HG03575 (cell line): ENCODE data around the gene POT1.

ENCODE experiments used
- ATAC-seq: cut with Tn5 transposase; IDR thresholded peaks from one replicate; pipeline ENCODE4 v1.9.1; 2021; ENCODE audit not compliant: unreplicated experiment, insufficient number of reproducible peaks, low FRiP score; ENCODE audit errors: extremely low read depth

Gene POT1

DNA sequence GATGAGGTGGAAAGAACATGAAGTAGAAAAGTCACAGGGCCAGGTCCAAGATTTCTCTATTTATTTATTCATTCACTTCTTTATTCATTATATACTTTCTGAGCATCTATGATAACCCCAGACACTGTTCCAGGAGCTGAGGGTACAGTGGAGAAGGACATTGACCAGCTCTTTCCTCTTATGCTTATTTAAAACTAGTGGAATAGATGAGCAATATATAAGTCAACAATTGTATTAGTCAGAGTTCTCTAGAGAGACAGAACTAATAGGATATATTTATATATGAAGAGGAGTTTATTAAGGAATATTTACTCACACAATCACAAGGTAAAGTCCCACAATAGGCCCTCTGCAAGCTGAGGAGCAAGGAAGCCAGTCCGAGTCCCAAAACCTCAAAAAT, 149.0 kb downstream of the POT1 start:
- ATAC-seq, result no peak

DNA sequence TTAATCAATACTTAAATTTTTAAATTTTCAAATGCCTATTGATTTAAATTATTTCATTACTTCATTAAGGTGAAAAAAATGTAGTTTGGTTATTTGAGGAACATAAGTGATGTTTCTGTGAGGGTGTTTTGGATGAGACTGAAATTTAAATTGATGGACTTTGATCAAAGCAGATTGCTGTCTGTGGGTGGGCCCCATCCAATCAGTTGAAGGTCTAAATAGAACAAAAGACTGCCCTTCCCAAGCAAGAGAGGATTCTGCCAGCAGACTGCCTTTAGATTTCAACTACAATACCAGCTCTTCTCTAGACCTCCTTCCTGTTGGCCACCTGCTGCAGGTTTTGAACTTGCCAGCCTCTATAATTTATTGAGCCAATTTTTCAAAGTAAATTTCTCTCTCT, 149.6 kb downstream of the POT1 start:
- no peak for ATAC-seq

DNA sequence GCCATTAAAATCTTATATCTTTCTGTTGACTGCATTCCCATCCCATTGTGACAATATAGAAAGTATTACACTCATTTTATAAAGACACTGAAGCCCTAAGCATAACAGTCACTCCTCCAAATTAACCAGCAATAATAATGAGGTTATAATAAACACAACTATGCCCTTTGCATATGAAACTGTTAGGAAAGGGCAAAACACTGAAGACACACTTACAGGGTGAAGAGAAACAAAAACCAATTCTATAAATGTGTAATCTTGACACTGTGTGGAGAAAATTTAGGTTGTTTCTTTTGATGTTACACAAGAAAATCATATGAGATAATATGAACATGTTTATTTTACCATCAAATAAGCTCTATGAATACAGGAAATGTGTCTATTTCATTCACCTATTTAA, 150.0 kb downstream of the POT1 start:
- no peak for ATAC-seq

DNA sequence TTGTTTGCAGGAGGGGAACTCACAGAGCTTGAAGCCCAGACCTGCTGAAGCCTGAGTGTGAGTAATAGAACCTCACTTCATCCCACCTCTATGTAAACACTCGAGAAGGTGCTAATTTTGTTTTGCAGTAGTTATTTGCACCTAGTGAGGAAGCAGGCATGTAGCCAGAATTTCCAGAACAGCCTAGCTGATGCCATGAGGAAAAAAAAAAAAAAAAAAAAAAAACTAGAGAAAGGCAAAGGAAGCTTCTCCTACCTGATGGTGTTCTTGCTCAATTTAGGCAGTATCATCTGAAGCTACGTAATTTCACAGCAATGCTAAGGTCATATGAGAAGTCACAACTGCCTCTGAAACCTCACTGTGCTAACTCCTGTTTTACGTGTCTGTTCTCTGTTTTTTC, 150.4 kb downstream of the POT1 start:
- no peak for ATAC-seq

DNA sequence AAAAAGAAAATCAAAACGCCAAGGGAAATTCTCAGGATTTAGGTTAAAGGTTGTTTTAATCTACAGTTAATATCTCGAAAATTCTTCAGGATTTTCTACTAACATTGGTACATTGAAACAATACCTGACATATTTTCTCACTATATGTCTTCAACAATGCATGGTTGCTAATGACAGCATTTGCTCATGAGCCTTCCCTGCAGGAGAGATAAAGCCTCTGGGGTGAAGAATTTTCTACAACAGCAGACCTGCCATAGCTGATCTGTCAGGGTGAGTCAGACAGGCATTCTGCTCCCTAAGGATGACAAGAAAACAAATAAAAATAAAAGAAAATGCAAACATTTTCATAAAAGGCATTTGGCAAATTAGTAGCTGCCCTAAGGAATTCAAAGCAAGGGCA, 152.4 kb downstream of the POT1 start:
- ATAC-seq, result no peak

DNA sequence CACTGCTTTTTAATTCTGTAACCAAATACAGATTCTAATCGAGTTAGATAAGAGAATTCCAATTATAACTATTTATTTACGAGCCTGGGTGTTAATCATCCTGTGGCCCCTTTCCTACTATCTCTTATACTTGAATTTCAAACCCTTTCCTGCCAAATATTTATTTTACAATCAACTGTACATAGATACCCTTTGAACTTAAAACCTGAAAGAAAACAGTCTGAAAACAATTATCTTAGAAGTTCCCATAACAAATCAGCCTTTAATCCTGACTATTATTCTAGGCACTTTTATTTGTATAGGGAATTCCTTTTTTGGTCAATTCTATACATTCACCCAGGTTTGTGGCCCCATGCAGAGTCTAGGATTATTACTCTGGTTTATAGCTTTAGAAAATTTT, 153.5 kb downstream of the POT1 start:
- ATAC-seq, result no peak

DNA sequence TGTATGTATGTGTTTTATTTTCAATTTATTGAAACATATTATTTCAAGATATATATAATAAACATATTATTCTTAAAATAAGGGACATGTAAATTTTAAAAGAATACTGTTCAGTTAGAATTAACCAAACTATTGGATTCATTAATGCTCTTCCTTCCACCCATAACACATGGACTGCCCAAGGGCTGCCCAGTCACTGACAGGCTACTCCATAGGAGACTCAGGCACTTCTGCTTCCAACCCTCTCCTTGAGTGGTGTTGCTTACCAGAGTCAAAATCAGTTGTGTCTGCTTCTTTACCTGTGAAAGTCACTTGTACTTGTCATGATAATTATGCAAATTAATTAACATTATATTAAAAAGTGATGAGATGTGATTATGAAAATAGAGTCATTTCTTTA, 154.2 kb downstream of the POT1 start:
- ATAC-seq, result no peak

DNA sequence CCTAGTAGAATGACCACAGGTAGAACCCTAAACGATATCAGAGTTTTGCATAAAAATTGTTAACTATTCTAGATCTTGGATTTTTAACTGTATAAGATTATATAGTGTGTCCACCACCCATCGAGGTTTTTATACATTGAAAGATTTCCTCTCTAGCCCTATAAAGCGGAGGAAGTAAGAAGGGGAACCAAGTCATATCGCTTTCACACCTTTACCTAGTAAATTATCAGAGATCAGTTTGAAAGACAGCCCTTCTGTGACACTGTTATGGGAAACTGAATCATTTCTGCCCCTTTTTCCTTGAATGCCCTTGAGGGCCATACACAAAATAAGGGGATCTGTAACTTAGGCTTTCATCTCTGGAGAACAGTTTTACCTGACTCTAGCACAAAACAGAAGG, 155.7 kb downstream of the POT1 start:
- no peak for ATAC-seq

DNA sequence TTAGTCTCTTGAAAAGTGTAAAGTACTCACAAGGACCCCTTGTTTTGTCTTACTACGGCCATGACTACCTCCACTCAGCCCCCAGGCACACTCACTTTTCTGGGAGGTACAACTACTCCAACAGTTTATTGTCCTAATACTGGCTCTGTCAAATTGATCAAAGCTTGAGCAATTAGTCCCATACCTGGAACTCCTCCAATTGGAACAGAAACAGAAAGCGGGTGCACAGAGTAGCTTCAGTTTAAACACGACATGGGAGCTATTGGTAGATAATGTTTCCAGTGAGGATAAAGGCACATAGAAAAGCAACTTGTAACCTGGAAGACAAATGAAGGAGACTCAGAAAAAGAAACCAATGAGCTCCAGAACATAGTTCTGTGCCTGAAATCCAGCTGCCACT, 156.3 kb downstream of the POT1 start:
- ATAC-seq, result no peak
